GM21381 (cell line): ENCODE data around the gene AGBL1.

ENCODE experiments used
- ATAC-seq: cut with Tn5 transposase; IDR thresholded peaks from one replicate; pipeline ENCODE4 v1.9.1; 2021; ENCODE audit warnings: mild to moderate bottlenecking, moderate library complexity; ENCODE audit not compliant: unreplicated experiment

Gene AGBL1

GRCh38 chr15:86903642-86904421, 824.2 kb downstream of the AGBL1 start:
- ATAC-seq = no peak

- no peak for ATAC-seq
These were observed 826.1 kb downstream of the AGBL1 start for GRCh38 chr15:86905625-86906256.

GRCh38 chr15:86906376-86906775, 826.7 kb downstream of the AGBL1 start:
- no peak for ATAC-seq

GRCh38 chr15:86911022-86911421, 831.4 kb downstream of the AGBL1 start:
- ATAC-seq = no peak

- no peak for ATAC-seq
These were observed 833.0 kb downstream of the AGBL1 start for GRCh38 chr15:86912661-86913060.

GRCh38 chr15:86915811-86916331, 836.2 kb downstream of the AGBL1 start:
- ATAC-seq = no peak

- no peak for ATAC-seq
These were observed 837.1 kb downstream of the AGBL1 start for GRCh38 chr15:86916671-86917360.

- ATAC-seq = no peak
These were observed 837.6 kb downstream of the AGBL1 start for GRCh38 chr15:86917361-86917671.

- no peak for ATAC-seq
These were observed 839.9 kb downstream of the AGBL1 start for GRCh38 chr15:86919581-86919980.

GRCh38 chr15:86929461-86929860, 849.8 kb downstream of the AGBL1 start:
- ATAC-seq = no peak

GRCh38 chr15:86932456-86932855, 852.8 kb downstream of the AGBL1 start:
- no peak for ATAC-seq

- ATAC-seq = no peak
These were observed 856.2 kb downstream of the AGBL1 start for GRCh38 chr15:86935841-86936240.

- no peak for ATAC-seq
These were observed 862.6 kb downstream of the AGBL1 start for GRCh38 chr15:86942285-86942684.

GRCh38 chr15:86948719-86949118, 869.0 kb downstream of the AGBL1 start:
- no peak for ATAC-seq

- ATAC-seq = no peak
These were observed 879.6 kb downstream of the AGBL1 start for GRCh38 chr15:86959254-86959653.

- no peak for ATAC-seq
These were observed 882.0 kb downstream of the AGBL1 start for GRCh38 chr15:86961669-86962068.

GRCh38 chr15:86964271-86964670, 884.6 kb downstream of the AGBL1 start:
- no peak for ATAC-seq

- no peak for ATAC-seq
These were observed 888.6 kb downstream of the AGBL1 start for GRCh38 chr15:86968244-86968643.

GRCh38 chr15:86969364-86969763, 889.7 kb downstream of the AGBL1 start:
- no peak for ATAC-seq

GRCh38 chr15:86973284-86973844, 893.7 kb downstream of the AGBL1 start:
- ATAC-seq = no peak

GRCh38 chr15:86988033-86988432, 908.4 kb downstream of the AGBL1 start:
- ATAC-seq = no peak

GRCh38 chr15:87021751-87022150, 942.1 kb downstream of the AGBL1 start:
- ATAC-seq = no peak
